HG03354 (cell line): Measurements from ENCODE around the gene LCMT2.
"Not testable (repeated sequence)": the region's sequence is repeated elsewhere in the genome, so short reads cannot be mapped to it uniquely, and the experiment has no call there.

ENCODE experiments used
- ATAC-seq: cut with Tn5 transposase; IDR thresholded peaks from one replicate; pipeline ENCODE4 v1.9.1; 2021; ENCODE audit warnings: mild to moderate bottlenecking; ENCODE audit not compliant: unreplicated experiment, poor library complexity, severe bottlenecking

LCMT2 gene

GRCh38 chr15:43316971-43317346 lies 13.4 kb downstream of the LCMT2 start:
- ATAC-seq: no peak

GRCh38 chr15:43316016-43316970 lies 14.1 kb downstream of the LCMT2 start:
- no peak for ATAC-seq

- ATAC-seq: no peak
Observed at GRCh38 chr15:43314171-43314570, 16.2 kb downstream of the LCMT2 start.

DNA sequence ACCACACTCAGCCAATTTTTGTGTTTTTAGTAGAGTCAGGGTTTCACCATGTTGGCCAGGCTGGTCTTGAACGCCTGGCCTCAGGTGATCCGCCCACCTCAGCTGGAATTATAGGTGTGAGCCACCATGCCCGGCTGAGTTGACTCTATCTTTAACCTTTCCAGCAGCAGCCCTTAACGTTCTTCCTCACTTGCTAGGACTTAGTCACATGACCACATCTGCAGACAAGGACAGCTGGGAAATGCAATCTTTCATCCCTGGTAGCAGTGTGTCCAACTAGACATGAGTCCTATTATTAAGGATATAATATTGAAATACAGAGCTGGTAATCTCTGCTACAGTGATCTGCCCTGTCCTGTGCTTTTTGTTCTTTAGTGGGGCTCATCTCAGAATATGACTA lies 18.0 kb downstream of the LCMT2 start:
- ATAC-seq: no peak

DNA sequence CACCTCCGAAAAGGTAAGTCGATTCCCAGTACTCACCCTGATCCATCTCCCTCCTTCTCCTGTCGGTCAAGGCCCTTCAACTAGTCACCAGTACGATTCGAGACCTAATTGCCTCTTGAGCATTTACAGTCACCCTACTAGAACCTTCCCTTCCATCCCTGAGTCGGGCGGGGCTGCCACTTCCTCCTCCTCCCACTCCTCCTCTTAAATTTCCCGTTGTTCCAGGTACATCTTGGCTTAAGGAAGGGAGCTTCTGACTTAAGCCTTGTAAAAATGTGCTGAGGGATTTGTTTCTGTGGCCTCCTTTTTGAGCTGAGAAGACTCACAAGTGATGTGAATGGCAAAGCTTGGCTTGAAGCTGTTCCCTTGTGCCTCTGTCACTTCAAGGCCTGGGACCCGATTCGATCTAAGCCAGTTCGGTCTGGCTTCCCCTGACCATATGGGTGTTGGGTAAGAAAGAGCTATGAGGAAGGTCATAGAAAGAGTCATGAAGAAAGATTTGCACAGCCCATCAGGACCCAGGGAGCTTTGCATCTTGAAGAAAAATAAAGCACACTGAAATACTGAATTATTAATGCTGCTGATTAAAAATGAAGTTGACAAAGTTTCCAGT lies 28.1 kb downstream of the LCMT2 start, which contains the start of gene TGM7:
TSS of gene TGM7 (minus strand) at position 51 of the 613 bp plus-strand sequence.
- ATAC-seq: no peak

GRCh38 chr15:43299884-43300283 lies 30.5 kb downstream of the LCMT2 start:
- no peak for ATAC-seq

GRCh38 chr15:43299411-43299810 lies 31.0 kb downstream of the LCMT2 start:
- no peak for ATAC-seq

DNA sequence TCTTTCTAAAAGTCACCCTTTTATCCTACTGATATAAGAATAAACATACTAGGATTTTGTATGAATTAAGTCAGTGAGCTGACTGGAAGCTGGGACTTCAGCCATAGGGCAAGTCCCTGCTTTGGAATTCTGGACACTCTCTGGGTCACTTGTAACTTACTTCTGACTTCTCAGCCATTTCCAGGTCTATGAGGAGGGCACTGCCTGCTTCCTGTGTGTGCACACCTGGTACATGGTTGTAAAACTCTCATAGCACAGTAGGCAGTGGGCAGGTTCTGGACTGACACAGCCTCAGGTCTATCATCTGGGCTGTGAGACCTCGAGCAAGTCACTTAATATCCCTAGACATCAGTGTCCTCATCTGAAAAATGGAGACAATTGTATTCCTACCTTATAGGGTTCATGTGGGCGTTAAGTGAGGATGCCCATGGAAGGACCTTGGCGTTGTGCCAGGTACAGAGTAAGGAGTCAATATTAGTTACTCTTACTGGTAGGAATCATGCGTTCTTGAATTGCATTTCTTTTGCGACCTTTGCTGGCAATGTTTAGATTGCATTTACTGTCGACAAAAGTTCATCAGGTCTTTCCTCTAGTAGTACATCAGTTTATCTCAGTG lies 36.2 kb downstream of the LCMT2 start:
- no peak for ATAC-seq

- ATAC-seq: no peak
Observed at GRCh38 chr15:43293432-43293831, 36.9 kb downstream of the LCMT2 start.

DNA sequence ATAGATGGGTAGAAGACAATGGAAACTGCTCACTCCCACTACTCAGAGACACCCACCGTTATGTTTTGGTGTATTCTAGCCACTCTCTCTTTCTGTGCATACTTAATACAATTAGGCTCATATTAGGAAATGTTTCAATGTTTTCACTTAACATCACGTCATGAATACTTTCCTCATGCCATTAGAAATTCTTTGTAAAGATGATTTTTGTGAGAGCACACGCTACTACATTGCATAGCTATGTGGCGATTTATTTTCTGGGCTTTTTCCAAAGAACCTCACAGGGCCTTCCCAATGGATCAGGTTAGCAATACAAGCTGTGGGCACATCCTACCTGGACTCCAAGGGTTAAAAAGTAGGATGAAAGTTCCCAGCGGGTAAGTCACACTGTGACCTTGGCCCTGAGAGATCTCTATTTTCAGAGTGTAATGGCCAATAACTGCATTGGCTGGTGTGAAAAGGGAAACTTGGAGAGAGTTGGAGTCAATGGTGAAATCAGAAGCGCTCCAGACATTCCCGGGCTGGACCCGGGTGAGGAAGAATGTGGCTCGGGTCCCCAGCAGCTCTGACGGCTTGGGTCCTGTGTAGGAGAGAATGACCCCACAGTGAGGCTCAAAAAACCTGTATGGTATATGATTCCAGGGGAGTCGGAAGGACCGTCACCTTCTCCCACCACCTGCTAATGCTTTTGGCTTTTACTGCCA lies 37.8 kb downstream of the LCMT2 start:
- no peak for ATAC-seq

- not testable (repeated sequence) for ATAC-seq
Observed at GRCh38 chr15:43289656-43290055, 40.7 kb downstream of the LCMT2 start.

DNA sequence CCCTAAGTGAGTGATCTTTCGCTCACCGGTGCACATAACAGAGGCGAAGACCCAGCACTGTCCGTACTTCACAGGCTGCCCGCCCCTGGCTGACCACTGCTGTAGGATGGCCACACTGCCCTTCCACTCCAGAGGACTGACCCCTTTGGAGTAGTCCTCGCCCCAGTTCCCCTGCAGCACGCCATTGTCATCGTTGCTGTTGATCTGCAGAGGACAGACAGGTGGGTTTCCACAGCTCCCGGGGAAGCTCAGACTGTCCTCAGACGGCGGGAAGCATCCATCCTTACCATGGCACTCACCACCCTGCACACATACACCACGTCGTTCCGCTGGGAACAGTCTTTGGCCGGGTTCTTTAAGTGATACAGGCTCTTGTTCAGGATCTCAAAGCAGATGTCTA lies 43.1 kb downstream of the LCMT2 start:
- no peak for ATAC-seq

GRCh38 chr15:43286074-43286473 lies 44.3 kb downstream of the LCMT2 start:
- ATAC-seq: no peak

GRCh38 chr15:43285609-43286037 lies 44.8 kb downstream of the LCMT2 start:
- ATAC-seq: no peak

GRCh38 chr15:43283526-43283925 lies 46.8 kb downstream of the LCMT2 start:
- no peak for ATAC-seq

DNA sequence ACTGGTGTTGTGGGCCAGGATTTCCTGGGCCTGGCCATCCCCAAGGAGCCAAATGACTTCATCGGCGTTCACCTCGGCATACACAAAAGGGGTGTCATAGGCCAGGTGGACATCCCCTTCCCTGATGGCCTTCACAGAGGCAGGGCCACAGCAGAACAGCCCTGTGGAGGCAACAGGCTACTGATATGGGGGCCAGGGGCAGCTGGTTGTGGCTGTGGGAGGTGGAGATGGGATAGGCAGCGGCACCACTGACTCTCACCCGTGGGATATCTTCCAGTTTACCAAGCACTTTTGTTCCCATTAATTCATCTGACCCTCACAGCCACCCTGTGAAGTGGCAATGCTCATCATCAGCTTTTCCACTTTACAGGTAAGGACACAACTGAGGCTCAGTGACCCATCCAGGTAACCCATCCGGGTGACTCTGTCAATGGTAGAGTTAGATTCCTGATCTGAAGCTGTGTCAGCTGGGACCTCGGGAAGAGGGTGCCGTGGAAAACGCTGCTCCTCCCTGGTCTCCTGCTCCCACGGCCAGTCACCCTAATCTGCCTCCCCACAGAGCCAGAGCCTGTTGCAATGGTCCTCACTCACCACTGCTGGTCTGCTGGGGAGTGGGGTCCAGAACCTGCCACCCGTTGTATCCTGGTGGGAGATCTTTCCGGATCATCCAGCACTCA lies 48.3 kb downstream of the LCMT2 start:
- no peak for ATAC-seq

- no peak for ATAC-seq
Observed at GRCh38 chr15:43280996-43281395, 49.4 kb downstream of the LCMT2 start.

GRCh38 chr15:43279496-43279895 lies 50.9 kb downstream of the LCMT2 start:
- ATAC-seq: no peak

DNA sequence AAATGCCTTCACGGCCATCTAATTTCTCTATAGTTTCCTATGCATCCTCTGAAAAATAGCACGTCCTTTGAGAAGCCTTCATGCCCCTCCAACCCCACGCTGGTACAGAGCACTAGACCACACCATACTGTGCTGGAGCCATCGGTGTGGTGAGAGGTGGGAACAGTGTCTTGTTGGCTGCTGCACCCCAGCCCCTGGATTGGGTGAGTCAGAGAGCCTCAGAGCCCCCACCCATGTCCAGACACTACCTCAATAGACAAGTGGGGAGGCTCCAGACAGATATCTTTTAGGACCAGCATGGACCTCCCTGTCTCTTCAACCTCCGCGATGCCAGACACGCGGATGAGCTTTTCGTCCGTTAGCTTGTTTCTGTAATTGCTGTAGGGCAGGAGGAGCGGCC lies 51.5 kb downstream of the LCMT2 start:
- ATAC-seq: no peak

DNA sequence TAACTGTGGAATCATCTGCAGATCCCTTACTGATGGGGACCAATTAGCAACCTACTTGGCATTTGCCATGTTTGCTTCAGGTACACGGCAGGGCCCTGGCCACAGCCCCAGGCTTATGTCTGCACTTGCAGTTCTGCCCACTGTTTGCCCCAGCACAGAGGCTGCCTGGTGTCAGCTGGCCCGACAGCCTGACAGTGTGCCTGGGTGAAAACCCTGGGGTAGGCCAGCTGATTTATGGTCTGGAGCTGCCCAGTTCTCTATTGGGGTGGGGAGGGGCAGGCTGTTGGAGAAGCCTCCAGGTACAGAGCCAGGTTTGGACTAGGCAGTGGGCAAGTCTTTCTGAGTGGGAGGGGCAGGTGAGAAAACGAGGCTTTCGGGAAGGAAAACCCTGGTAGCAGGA lies 52.5 kb downstream of the LCMT2 start:
- ATAC-seq: no peak
